Psoas muscle (tissue), 8 donors: ENCODE data around the gene TLE4. TPM values are rescaled to one million over a fixed set of nuclear protein-coding genes. Genes with fewer than 3 reads are reported as not detected.

Experiments
- ATAC-seq, 4 donors: fragments of 200-7000 bp; cut with Tn5 transposase; one replicate each; pipeline ENCODE4 v1.9.1; 2020; ENCODE audit warnings: moderate library complexity in 3 of 4, mild to moderate bottlenecking in 2 of 4
- DNase-seq, 2 donors: peaks; one replicate each; pipeline ENCODE4 v3.0.0-alpha.2; 2020
- H3K27ac ChIP-seq: fragments of 200-600 bp; one replicate; pipeline ENCODE4 v1.8.0; 2022
- H3K27me3 ChIP-seq, 3 donors: fragments of 200-600 bp in 1 of 3; one replicate each; pipeline versions ENCODE4 v1.6.1 to v1.8.0; 2013 to 2022; ENCODE audit warnings: low read length in 2 of 3, mild to moderate bottlenecking in 2 of 3, moderate library complexity in 1 of 3; ENCODE audit not compliant: insufficient read depth in 3 of 3
- H3K36me3 ChIP-seq, 2 donors: fragments of 200-600 bp in 1 of 2; one replicate each; pipeline versions ENCODE4 v1.6.1 to v1.8.0; 2013 to 2022; ENCODE audit warnings: low read depth in 1 of 2, mild to moderate bottlenecking in 1 of 2, moderate library complexity in 1 of 2; ENCODE audit not compliant: insufficient read depth in 1 of 2
- H3K4me1 ChIP-seq: fragments of 200-600 bp; one replicate; pipeline ENCODE4 v1.8.0; 2022
- H3K4me3 ChIP-seq: fragments of 200-600 bp; one replicate; pipeline ENCODE4 v1.8.0; 2022; ENCODE audit warnings: mild to moderate bottlenecking
- H3K9me3 ChIP-seq: fragments of 200-600 bp; one replicate; pipeline ENCODE4 v1.8.0; 2022
- CTCF ChIP-seq: fragments of 200-600 bp; IDR thresholded peaks from one replicate; pipeline ENCODE4 v1.8.0; 2022; ENCODE audit warnings: antibody characterized with exemption
- WGBS, 3 donors: extraction: QIAGEN DNeasy Blood & Tissue Kit; methylation state at CpG; one replicate each; pipeline versions ENCODE4 v1.1.6 to v1.1.7; 2013; 5-methylcytosine and 5-hydroxymethylcytosine counted together
- intact Hi-C, 2 donors: fragments of 100-400 bp; cut with DNase I; formaldehyde crosslinking; loops; one replicate each; pipeline versions ENCODE4 v1.11.0 to v1.14.2; 2022
- polyA plus RNA-seq, 3 donors: library from polyadenylated mRNA; stranded (reverse); fragments of 200-250 nt; gene quantifications; one replicate each; pipeline ENCODE4 v1.2.3, GENCODE V29; 2013
- total RNA-seq, 4 donors: library from RNA; stranded (reverse); fragmentation: NEBNext Ultra II Directional in 2 of 4; extraction: Animal tissue kit (Norgen Biotek cat#: 25700) in 2 of 4; gene quantifications; one replicate each; pipeline versions ENCODE4 v1.2.1 to v1.2.4, GENCODE V29; 2021 to 2023
- donor health status: healthy with polysubstance abuse.
- donor health status: DM: no; HTN: no; CAD: no; lungs with moderate emphysema.
- donor health status: Bipolar disorder and iron deficiency.
- donor health status: healthy.
- donor health status: DM: yes; HTN: yes; CAD: no.
- donor health status: DM: no; HTN: no; CAD: no.
- donor health status: DM: no; HTN: no; CAD: no.
- donor health status: DM: yes; HTN: yes; CAD: no.

Gene TLE4
- total and polyA plus RNA-seq, 7 donors = 5.1 to 51.9 (median 18.5) TPM

DNA sequence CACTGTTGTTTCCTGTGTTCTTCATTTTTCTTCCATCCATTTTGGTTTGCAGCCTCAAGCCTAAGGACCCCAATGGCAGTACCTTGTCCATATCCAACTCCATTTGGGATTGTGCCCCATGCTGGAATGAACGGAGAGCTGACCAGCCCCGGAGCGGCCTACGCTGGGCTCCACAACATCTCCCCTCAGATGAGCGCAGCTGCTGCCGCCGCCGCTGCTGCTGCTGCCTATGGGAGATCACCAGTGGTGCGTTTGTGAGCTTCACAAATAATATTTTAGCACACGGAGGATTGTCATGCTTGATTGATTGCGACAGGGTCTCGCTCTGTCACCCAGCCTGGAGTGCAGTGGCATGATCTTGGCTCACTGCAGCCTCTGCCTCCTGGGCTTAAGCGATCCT is 136.8 kb downstream of the TLE4 start:
- H3K4me1 ChIP-seq = no peaks in the 10 kb centered on the region
- no peaks in the 10 kb centered on the region for H3K9me3 ChIP-seq
- H3K27me3 ChIP-seq = no peaks in the 10 kb centered on the region
- 95 to 97% (median 97%) methylated on average over 13 of the region's 13 CpGs for WGBS, 3 donors
- H3K27ac ChIP-seq = no peak overlapping the region
- ATAC-seq = no peak
- no peak for TF ChIP-seq CTCF
- no peak overlapping the region for H3K4me3 ChIP-seq
- intact Hi-C loops = no loop called here
- DNase-seq = no peak
- peaks cover 7 to 89% of the 10 kb centered on the region in 2 donors for H3K36me3 ChIP-seq

GRCh38 chr9:79709743-79710674 is 138.2 kb downstream of the TLE4 start:
- H3K9me3 ChIP-seq = no peaks in the 10 kb centered on the region
- H3K36me3 ChIP-seq = peaks cover 4 to 99% of the 10 kb centered on the region in 2 donors
- no peaks in the 10 kb centered on the region for H3K4me1 ChIP-seq
- no peak overlapping the region for H3K4me3 ChIP-seq
- DNase-seq (no peak), ATAC-seq (no peak)
- intact Hi-C loops = no loop called here
- H3K27ac ChIP-seq = no peak overlapping the region
- no peaks in the 10 kb centered on the region for H3K27me3 ChIP-seq
- no peak for TF ChIP-seq CTCF
- 91 to 94% (median 94%) methylated on average over 7 of the region's 7 CpGs for WGBS, 3 donors

GRCh38 chr9:79711874-79712273 is 140.1 kb downstream of the TLE4 start:
- H3K36me3 ChIP-seq = peaks cover 4 to 99% of the 10 kb centered on the region in 2 donors
- DNase-seq (no peak), ATAC-seq (no peak)
- intact Hi-C loops = no loop called here
- no peak for TF ChIP-seq CTCF
- no peak overlapping the region for H3K27ac ChIP-seq
- no peak overlapping the region for H3K4me3 ChIP-seq
- H3K9me3 ChIP-seq = no peaks in the 10 kb centered on the region
- no peaks in the 10 kb centered on the region for H3K27me3 ChIP-seq
- no peaks in the 10 kb centered on the region for H3K4me1 ChIP-seq

- no peak overlapping the region for H3K4me3 ChIP-seq
- no peak overlapping the region for H3K27ac ChIP-seq
- H3K36me3 ChIP-seq = peaks cover 11 to 98% of the 10 kb centered on the region in 2 donors
- 76 to 91% (median 91%) methylated on average over 2 of the region's 2 CpGs for WGBS, 3 donors
- DNase-seq (no peak), ATAC-seq (no peak)
- no peaks in the 10 kb centered on the region for H3K9me3 ChIP-seq
- no peaks in the 10 kb centered on the region for H3K27me3 ChIP-seq
- H3K4me1 ChIP-seq = no peaks in the 10 kb centered on the region
- intact Hi-C loops = no loop called here
- TF ChIP-seq CTCF = no peak
Measured at GRCh38 chr9:79719021-79719420, 147.3 kb downstream of the TLE4 start.
